ENCODE data around the gene OPN1MW3. TPM values are rescaled to one million over a fixed set of nuclear protein-coding genes. Genes with fewer than 3 reads are reported as not detected.

OPN1MW3 gene
- polyA plus RNA-seq, 6 donors from 2014 or later, result 0.13 TPM; not detected in 5

- H3K4me3 Mint-ChIP-seq, result peak overlapping the region in 7 of 8 donors; percentile 26 to 77 (median 56)
- no peak for DNase-seq
- H3K4me1 Mint-ChIP-seq, result peaks cover 24 to 42% (median 29%) of the 10 kb centered on the region in 3 donors
- H3K27ac Mint-ChIP-seq, result peak overlapping the region in 3 of 6 donors; percentile 33 to 88 (median 76)
- ATAC-seq (ENCODE audit: low read depth in 2 of 2), result peak; percentile 57 to 62
- no peaks in the 10 kb centered on the region for H3K27me3 Mint-ChIP-seq
- peaks cover 0 to 1% (median 0%) of the 10 kb centered on the region in 7 donors for H3K9me3 Mint-ChIP-seq
- no peaks in the 10 kb centered on the region for H3K36me3 Mint-ChIP-seq
Observed at GRCh38 chrX:154305541-154306205, 48.3 kb downstream of the OPN1MW3 start.

- ATAC-seq (ENCODE audit: low read depth in 2 of 2), result no peak
- DNase-seq, result no peak
- Mint-ChIP-seq H3K36me3 (no peaks in the 10 kb centered on the region), H3K4me1 (peaks cover 24 to 42% (median 35%) of the 10 kb centered on the region in 3 donors), H3K9me3 (peaks cover 0 to 1% (median 0%) of the 10 kb centered on the region in 7 donors), H3K27ac (peak overlapping the region in 1 of 6 donors; percentile 49), H3K4me3 (peak overlapping the region in 2 of 8 donors; percentile 10 to 15), H3K27me3 (no peaks in the 10 kb centered on the region)
Observed at GRCh38 chrX:154307202-154307601, 49.8 kb downstream of the OPN1MW3 start.

DNA sequence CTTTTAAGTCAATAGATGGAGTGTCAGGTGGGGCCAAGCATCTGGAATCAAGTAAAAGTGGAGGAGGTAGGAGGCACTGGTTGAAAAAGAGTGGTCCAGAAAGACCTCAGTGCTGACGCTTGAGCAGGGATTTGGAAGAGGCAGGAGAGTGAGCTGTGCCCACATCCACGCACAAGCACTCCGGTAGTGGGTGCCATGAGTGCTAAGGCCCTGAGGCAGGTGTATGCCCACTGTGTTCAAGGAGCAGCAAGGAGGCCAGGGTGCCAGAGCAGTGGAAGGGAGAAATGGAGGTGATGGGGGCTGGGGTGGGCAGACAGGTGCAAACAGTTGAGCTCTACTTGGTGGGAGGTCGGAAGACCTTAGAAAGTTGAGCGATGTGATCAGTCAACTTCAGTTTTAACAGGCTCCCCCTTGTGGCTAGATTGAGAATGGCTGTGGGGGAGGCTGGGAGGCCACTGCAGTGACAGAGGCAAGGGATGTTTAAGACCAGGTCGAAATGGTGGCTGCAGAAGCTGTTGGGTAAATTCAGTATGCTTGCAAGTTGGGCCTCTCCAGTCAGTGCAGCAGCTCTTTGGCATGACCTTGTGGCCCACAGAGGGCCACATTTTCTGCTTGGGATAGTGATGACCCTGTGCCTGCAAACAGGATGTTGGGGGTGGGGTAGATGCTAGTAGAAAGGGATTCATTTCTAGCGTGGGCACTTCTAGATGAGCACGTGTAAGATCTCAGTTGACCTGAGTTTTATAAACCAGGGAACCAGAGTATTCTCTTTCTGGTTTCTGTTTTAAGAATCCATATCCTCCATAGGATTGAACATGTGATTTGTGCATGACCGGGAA lies 50.9 kb downstream of the OPN1MW3 start:
- peak; percentile 78 for DNase-seq
- Mint-ChIP-seq H3K9me3 (no peaks in the 10 kb centered on the region), H3K27me3 (no peaks in the 10 kb centered on the region), H3K36me3 (no peaks in the 10 kb centered on the region), H3K27ac (peak overlapping the region in 5 of 6 donors; percentile 27 to 88 (median 49)), H3K4me3 (peak overlapping the region in 5 of 8 donors; percentile 26 to 60 (median 37)), H3K4me1 (peaks cover 21 to 42% (median 35%) of the 10 kb centered on the region in 3 donors)
- peak; percentile 84 to 92 for ATAC-seq (ENCODE audit: low read depth in 2 of 2)

DNA sequence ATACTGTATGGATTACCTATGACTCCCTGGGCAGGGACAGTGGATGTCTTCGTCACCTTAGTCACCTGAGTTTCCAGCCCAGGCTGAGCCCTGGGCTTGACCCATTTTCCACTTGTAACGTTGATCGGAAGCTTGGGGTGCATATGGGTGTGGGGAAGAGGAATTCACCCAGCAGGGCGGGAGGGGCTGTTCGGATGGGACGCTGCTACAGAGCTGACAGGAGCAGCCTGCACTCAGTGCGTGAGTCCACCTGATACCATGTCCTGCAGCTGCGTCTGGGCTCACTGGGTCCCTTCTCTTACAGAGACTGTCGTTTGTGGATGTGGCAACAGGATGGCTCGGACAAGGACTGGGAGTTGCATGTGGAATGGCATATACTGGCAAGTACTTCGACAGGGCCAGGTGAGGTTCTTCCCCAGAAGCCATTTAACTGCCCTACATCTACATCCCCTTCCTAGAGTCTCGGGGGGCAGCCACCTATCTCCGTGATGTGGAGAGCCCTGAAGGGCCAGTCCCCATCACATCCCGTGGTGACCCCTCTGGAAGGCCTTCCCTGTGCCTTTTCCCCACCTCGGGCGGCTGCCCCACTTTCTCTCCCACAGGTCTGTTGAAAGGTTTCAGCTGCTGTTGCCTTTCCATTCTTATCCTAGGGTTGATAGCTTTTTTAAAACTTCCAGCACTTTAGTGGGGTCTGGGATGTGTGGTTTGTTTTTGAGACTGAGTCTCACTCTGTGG lies 51.8 kb downstream of the OPN1MW3 start:
- ATAC-seq (ENCODE audit: low read depth in 2 of 2) (no peak), DNase-seq (no peak)
- no peaks in the 10 kb centered on the region for H3K9me3 Mint-ChIP-seq
- no peak overlapping the region for H3K27ac Mint-ChIP-seq
- peaks cover 21 to 40% (median 35%) of the 10 kb centered on the region in 3 donors for H3K4me1 Mint-ChIP-seq
- H3K36me3 Mint-ChIP-seq, result no peaks in the 10 kb centered on the region
- H3K4me3 Mint-ChIP-seq, result no peak overlapping the region
- no peaks in the 10 kb centered on the region for H3K27me3 Mint-ChIP-seq

- DNase-seq (no peak), ATAC-seq (ENCODE audit: low read depth in 2 of 2) (no peak)
- no peak overlapping the region for H3K4me3 Mint-ChIP-seq
- H3K9me3 Mint-ChIP-seq, result no peaks in the 10 kb centered on the region
- H3K4me1 Mint-ChIP-seq, result peaks cover 16 to 27% (median 24%) of the 10 kb centered on the region in 3 donors
- H3K36me3 Mint-ChIP-seq, result no peaks in the 10 kb centered on the region
- H3K27ac Mint-ChIP-seq, result peak overlapping the region in 1 of 6 donors; percentile 56
- H3K27me3 Mint-ChIP-seq, result no peaks in the 10 kb centered on the region
Observed at GRCh38 chrX:154310616-154311536, 53.5 kb downstream of the OPN1MW3 start.

- H3K36me3 Mint-ChIP-seq, result no peaks in the 10 kb centered on the region
- no peaks in the 10 kb centered on the region for H3K9me3 Mint-ChIP-seq
- ATAC-seq (ENCODE audit: low read depth in 2 of 2), result no peak
- DNase-seq, result no peak
- H3K4me3 Mint-ChIP-seq, result no peak overlapping the region
- H3K27me3 Mint-ChIP-seq, result no peaks in the 10 kb centered on the region
- peaks cover 14 to 21% (median 20%) of the 10 kb centered on the region in 3 donors for H3K4me1 Mint-ChIP-seq
- H3K27ac Mint-ChIP-seq, result peak overlapping the region in 1 of 6 donors; percentile 65
Observed at GRCh38 chrX:154312116-154312515, 54.7 kb downstream of the OPN1MW3 start.

DNA sequence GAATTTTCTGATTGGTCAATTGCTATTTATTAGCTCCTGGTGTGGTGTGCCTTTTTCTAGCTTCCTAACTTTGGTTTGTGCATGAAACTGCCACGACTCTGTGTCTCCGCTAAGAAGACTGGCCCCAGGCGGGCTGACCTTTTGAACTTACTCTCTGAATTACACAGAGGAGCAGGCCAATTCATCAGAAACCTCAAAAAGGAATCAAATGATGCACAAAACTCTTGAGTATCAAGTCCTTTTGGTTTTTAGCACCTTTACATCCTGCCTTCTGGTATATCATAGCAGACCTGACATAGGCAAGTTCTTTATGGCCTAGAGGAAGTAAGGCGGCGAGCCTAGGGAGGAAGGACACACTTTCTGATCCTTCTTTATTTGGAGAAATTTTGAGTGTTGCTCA lies 55.8 kb downstream of the OPN1MW3 start:
- H3K27me3 Mint-ChIP-seq, result no peaks in the 10 kb centered on the region
- peaks cover 12 to 21% (median 19%) of the 10 kb centered on the region in 3 donors for H3K4me1 Mint-ChIP-seq
- H3K4me3 Mint-ChIP-seq, result no peak overlapping the region
- peak overlapping the region in 2 of 6 donors; percentile 5 to 89 for H3K27ac Mint-ChIP-seq
- no peaks in the 10 kb centered on the region for H3K9me3 Mint-ChIP-seq
- DNase-seq, result no peak
- H3K36me3 Mint-ChIP-seq, result no peaks in the 10 kb centered on the region
- no peak for ATAC-seq (ENCODE audit: low read depth in 2 of 2)

GRCh38 chrX:154315416-154315815 lies 58.0 kb downstream of the OPN1MW3 start:
- H3K27ac Mint-ChIP-seq, result no peak overlapping the region
- DNase-seq, result no peak
- no peaks in the 10 kb centered on the region for H3K9me3 Mint-ChIP-seq
- H3K4me3 Mint-ChIP-seq, result no peak overlapping the region
- no peaks in the 10 kb centered on the region for H3K36me3 Mint-ChIP-seq
- ATAC-seq (ENCODE audit: low read depth in 2 of 2), result no peak
- H3K4me1 Mint-ChIP-seq, result peaks cover 9 to 18% (median 14%) of the 10 kb centered on the region in 3 donors
- H3K27me3 Mint-ChIP-seq, result no peaks in the 10 kb centered on the region

DNA sequence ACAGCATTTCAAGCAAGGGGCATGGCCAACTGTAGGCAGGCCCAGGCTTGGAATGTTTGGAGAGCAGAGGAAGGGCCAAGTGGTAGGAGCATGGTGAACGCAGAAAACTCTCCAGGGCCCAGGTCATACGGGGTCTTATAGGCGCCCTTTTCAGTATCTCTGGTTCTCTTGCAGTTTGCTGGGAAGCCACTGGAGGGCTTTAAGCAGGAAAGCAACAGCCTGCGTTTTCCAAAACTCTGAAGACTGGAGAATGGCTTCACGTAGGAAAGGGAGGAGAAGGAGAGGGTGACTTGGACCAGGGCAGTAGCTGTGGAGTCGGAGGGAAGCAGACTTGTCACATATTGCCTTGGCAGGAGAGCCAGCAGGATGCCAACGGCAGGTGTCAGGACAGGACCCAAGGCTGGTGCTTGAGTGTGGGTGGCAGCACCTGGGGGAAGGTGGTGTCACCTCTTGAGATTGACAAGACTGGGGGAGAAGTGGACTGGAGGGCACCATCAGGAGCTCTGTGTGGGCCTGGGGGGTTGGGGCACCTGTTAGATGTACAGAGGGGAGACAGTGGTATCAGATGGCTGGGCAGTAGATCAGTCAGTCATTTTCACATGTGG lies 60.1 kb downstream of the OPN1MW3 start:
- DNase-seq, result no peak
- peaks cover 25 to 26% (median 26%) of the 10 kb centered on the region in 3 donors for H3K4me1 Mint-ChIP-seq
- peak overlapping the region in 4 of 6 donors; percentile 33 to 91 (median 62) for H3K27ac Mint-ChIP-seq
- H3K4me3 Mint-ChIP-seq, result peak overlapping the region in 4 of 8 donors; percentile 15 to 72 (median 54)
- no peaks in the 10 kb centered on the region for H3K36me3 Mint-ChIP-seq
- no peaks in the 10 kb centered on the region for H3K27me3 Mint-ChIP-seq
- H3K9me3 Mint-ChIP-seq, result peaks cover 0 to 2% (median 0%) of the 10 kb centered on the region in 7 donors
- peak; percentile 37 to 38 for ATAC-seq (ENCODE audit: low read depth in 2 of 2)

- Mint-ChIP-seq H3K36me3 (no peaks in the 10 kb centered on the region), H3K27me3 (no peaks in the 10 kb centered on the region), H3K27ac (peak overlapping the region in 4 of 6 donors; percentile 22 to 79 (median 40)), H3K4me3 (peak overlapping the region in 1 of 8 donors; percentile 7), H3K4me1 (peaks cover 25 to 26% (median 26%) of the 10 kb centered on the region in 3 donors), H3K9me3 (peaks cover 0 to 2% (median 0%) of the 10 kb centered on the region in 7 donors)
- no peak for DNase-seq
- no peak for ATAC-seq (ENCODE audit: low read depth in 2 of 2)
Observed at GRCh38 chrX:154320406-154320805, 63.0 kb downstream of the OPN1MW3 start.
